Measurements from ENCODE around the gene HCN2.

Gene HCN2

GRCh38 chr19:658916-659839 lies 69.5 kb downstream of the HCN2 start:
- in situ Hi-C loops (cut with HindIII; ENCODE audit: low pct_ligation_motif_present, low pct_unique_long_range_greater_than_20kb, low sequenced_read_pairs): no loop called here
- no peak for DNase-seq

GRCh38 chr19:660793-661426 lies 71.2 kb downstream of the HCN2 start:
- in situ Hi-C loops (cut with HindIII; ENCODE audit: low pct_ligation_motif_present, low pct_unique_long_range_greater_than_20kb, low sequenced_read_pairs): no loop called here

DNA sequence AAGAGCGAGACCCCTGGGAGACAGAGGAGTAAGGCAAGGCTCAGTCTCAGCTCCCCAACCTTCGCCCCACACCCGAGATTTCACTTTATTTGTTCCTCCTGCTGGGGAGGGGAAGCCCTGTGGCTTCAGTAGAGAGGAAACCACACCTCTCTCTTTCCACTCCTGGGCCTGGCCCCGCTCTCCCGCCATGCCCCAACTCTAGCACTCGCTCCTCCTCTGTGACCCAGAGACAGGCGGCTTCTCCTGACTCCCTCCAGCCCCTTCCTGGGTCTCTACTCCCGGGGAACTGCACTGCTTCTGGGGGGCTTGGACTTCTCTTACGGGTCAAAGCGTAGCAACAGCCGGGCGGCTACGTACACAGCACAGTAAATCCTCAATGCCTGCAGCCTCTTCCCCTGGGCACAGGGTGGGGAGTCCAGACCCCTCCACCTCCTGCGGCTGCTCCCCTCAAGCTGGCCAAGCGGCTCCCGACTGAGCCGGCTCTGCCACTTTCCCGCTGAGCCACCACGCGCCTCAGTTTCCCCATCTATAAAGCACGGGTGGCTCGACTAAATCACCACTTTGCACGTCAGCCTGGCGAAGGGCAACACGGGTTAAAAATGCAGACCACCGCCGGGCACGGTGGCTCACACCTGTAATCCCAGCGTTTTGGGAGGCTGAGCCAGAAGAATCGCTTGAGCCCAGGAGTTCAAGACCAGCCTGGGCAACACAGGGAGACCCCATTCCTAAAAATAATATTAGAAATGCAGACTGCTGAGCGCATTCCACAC lies 71.9 kb downstream of the HCN2 start:
- no peak for DNase-seq
- in situ Hi-C loops (cut with HindIII; ENCODE audit: low pct_ligation_motif_present, low pct_unique_long_range_greater_than_20kb, low sequenced_read_pairs): no loop called here

More at GRCh38 chr19:660793-661426, 71.2 kb downstream of the HCN2 start:
- no peak for DNase-seq

GRCh38 chr19:662207-662961 lies 72.7 kb downstream of the HCN2 start:
- in situ Hi-C loops (cut with HindIII; ENCODE audit: low pct_ligation_motif_present, low pct_unique_long_range_greater_than_20kb, low sequenced_read_pairs): no loop called here
- peak; percentile 46 for DNase-seq

DNA sequence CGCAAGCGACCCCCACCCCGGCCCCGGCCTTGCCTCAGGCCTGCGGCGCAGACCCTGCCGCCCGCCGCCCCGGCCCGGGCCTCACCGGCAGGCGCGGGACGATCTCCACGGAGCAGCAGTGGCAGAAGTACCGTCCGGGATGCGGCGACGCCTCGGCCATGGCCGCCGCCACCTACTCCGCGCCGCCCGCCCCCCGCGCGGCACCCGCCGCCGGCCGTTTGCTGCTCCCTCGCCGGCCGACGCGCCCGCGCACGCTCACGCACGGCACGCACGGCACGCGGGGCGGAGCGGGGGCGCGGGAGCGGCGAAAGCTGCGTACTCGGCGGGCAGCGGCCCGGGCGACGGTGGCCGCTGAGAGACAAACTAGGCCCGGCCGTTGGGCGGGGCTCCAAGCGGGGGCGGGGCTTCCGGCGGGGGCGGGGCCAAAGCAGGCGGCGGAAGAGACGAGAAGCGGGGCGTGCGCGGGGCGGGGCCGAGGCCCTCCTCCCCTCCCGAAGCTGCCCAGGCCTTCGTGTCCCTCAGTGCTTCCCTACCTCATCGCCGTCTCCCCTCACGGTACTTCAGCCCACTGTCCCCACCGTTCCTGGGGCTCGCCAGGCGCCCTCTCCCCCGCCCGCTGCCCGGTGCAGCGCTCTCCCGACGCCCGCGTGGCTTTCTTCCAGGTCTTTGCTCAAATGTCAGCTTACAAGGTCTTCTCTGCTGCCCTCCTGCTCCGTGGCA lies 73.4 kb downstream of the HCN2 start, which contains the start of gene RNF126:
Gene RNF126, minus strand, starts transcription at position 253 of the 720 bp plus-strand sequence. Its CDS starts 93 bp downstream, at position 160.
- in situ Hi-C loops (cut with HindIII; ENCODE audit: low pct_ligation_motif_present, low pct_unique_long_range_greater_than_20kb, low sequenced_read_pairs): no loop called here
- peak; percentile 84 for DNase-seq

- DNase-seq: no peak
- in situ Hi-C loops (cut with HindIII; ENCODE audit: low pct_ligation_motif_present, low pct_unique_long_range_greater_than_20kb, low sequenced_read_pairs): no loop called here
Measured at GRCh38 chr19:663682-664117, 74.0 kb downstream of the HCN2 start.

DNA sequence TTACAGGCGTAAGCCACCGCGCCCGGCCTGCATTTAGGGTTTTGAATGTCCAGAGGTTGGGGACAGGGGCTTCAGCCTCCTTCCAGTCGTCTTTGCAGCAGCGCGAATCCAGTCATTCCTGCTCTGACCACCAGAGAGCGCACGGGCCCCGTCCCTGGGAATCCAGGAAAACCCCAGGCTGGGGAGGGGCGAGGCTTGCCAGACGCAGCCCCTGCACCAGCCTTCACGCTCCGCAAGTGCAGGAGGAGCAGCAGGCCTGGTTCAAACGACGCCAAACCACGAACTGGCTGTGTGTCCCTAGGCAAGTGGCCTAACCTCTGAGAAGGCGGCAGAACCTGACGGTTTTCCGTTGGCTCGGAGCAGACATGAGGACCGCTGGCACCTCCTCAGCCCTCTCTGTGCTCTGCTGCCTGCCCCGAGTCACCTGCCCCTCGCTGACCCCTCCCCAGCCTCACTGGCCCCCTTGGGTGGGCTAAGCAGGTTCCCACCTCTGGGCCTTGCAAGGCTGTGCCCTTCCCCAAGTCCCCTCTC lies 75.3 kb downstream of the HCN2 start:
- DNase-seq: peak; percentile 69

More for the DNA sequence above, 75.3 kb downstream of the HCN2 start:
- in situ Hi-C loops (cut with HindIII; ENCODE audit: low pct_ligation_motif_present, low pct_unique_long_range_greater_than_20kb, low sequenced_read_pairs): no loop called here

All from ACHN (cell line).